NCI-H1930 (cell line): ENCODE results near the gene DGKI.

Source experiments
- DNase-seq, 2 experiments: peaks; one replicate each; lab custom pipeline; 2025; lab: John Stamatoyannopoulos, UW

The DGKI gene

GRCh38 chr7:137871170-137871915, 24.6 kb upstream of the DGKI start:
- DNase-seq = no peak

DNA sequence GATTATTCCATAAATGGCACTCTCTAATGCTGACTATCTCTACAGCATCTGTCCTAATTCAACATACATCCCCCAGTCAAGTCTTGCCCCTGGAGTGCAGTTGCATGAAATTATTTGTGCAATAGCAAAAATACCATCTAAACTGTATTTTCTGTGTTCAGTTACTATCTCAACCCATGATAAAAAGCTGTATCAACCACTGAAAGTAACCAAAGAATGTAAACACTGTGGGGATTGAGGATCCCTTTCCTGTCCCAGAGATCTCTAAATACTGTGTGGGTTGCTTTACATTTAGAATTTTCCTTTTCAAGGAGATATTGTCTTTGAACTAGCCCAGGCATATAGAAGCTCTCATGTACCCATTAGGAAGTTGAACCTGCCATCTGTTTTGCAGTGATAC, 23.9 kb upstream of the DGKI start:
- no peak for DNase-seq

GRCh38 chr7:137870078-137870477, 23.3 kb upstream of the DGKI start:
- DNase-seq = no peak

DNA sequence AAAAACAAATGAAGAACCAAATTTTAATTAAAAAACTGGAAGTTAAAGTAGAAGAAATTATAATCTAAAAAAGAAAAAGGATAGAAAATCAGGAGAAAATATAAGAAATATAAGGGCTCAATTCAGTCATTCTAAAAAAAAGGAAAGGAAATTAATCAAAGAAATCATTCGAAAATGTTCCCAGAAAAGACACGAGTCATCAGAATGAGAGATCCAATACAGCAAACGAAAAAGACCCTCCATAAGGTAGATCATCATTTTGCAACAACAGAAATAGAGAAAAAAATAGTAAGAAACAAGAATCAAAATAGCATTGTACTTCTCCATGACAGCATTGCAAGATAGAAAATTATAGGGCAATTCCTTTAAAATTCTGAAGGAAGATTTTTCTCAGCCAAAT, 22.5 kb upstream of the DGKI start:
- no peak for DNase-seq

GRCh38 chr7:137867289-137867688, 20.5 kb upstream of the DGKI start:
- DNase-seq = no peak

GRCh38 chr7:137865764-137866163, 19.0 kb upstream of the DGKI start:
- DNase-seq = no peak

GRCh38 chr7:137862964-137863363, 16.2 kb upstream of the DGKI start:
- no peak for DNase-seq

GRCh38 chr7:137862358-137862757, 15.6 kb upstream of the DGKI start:
- no peak for DNase-seq

DNA sequence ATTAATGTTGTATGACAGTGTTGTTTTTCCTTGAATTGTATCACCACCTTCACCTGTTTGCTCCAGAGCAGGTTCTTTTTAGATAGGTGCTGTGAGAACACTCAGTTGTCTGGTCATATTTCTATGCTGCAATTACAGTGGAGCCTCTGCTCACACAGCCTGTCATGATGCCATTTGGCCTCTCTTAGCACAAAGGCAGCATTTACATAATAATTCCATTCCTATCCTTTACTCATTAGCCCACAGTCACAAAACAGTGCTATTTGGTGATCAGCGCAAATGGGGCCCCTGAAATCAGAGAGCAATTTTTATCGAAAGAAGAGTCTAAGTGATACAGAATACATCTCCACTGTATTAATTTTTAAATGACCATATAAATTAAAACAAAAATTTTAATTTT, 13.8 kb upstream of the DGKI start:
- DNase-seq = no peak

DNA sequence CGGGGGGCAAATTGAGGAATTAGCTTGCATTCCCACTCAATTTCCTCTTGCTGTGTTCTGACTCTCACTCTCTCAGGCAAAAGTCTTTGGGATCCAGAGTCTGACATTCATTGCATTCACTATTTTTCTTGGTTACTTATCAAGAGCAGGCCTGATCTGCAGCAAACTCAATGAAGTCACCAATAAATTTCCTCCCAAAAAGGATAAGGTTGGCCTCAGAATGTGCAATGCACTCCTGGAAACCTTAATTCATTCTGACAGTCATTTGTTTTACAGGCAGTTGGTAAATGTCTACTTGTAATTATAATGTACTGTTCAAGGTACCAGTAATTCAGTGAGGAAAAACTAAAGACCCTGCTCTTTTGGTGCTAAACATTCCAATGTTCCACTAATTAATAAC, 6.3 kb upstream of the DGKI start:
- DNase-seq = no peak

- DNase-seq = no peak
Observed at GRCh38 chr7:137852108-137852507, 5.3 kb upstream of the DGKI start.

- DNase-seq = no peak
Observed at GRCh38 chr7:137850972-137851945, 4.5 kb upstream of the DGKI start.

DNA sequence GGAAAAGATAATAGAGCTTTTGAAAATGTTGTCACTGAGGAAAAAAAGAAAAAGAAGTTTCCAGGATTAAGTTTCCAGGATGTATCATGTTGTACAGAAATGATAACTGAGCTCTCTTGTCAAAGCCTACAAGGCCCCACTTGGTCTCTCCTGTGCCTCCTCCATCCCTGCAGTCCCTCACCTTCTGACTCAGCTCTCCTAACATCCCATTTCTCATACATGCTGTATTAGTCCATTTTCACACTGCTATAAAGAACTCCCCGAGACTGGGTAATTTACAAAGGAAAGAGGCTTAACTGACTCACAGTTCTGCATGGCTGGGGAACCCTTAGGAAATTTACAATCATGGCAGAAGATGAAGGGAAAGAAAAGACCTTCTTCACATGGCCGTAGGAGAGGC, 3.8 kb upstream of the DGKI start:
- DNase-seq = no peak

DNA sequence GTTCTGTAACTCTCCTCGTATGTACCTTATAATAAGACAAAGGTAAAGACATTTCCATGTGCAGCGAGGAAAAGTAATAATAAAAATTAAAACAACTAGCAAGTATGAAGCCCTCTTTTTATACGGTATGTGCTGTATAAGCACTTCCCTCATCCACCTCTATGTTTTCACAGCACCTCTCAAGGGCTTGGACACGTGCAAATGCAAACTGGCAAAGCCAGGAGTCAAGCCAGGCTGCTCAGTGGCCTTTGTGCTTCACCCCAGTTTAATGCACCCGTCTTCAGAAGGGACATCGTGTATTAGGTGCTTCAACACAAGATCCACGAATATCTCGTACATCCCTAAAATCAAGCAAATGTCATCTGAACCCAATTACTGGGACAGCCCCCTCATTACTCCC, 1.3 kb upstream of the DGKI start:
- DNase-seq = no peak

- no peak for DNase-seq
Observed at GRCh38 chr7:137847568-137848050, 835 bp upstream of the DGKI start.

GRCh38 chr7:137846549-137846826, 286 bp downstream of the DGKI start:
- DNase-seq = no peak

- DNase-seq = no peak
Observed at GRCh38 chr7:137844677-137845425, 1.9 kb downstream of the DGKI start.

- DNase-seq = no peak
Observed at GRCh38 chr7:137839903-137840779, 6.6 kb downstream of the DGKI start.

DNA sequence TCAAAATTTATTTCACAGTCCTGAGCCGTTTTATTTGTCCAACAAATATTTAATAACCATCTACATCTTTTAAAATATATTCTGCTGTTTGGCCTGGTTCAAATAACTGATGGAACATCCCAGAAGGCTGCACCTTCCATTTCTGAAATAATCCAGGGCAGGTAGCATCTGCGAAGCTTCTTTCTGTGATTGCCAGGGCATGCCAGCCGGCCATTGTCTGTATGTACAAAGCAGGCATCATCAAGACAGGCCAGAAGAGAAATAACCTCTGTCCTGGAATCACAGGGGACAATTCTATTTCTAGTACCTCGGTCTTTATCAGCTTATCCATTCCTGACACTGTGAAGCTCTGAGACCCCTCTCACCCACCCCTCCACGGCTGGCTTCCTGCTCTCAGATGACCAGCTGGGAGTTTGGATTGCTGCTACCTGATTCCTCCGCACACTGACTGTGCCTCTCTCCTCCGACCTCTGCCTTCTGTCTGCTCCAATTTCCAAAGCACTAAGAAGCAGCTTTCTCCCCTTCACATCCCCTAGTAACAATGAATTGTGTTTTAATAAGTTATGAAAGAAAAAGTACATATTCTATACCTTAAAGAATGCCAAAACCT, 8.0 kb downstream of the DGKI start:
- no peak for DNase-seq

- no peak for DNase-seq
Observed at GRCh38 chr7:137836541-137836940, 10.2 kb downstream of the DGKI start.

GRCh38 chr7:137836113-137836509, 10.7 kb downstream of the DGKI start:
- no peak for DNase-seq
